Activated naive CD4-positive, alpha-beta T cell treated with anti-CD3 and anti-CD28 coated beads for 36 hours (primary cell): Measurements from ENCODE around the gene TMEM100. TPM values are rescaled to one million over a fixed set of nuclear protein-coding genes. Genes with fewer than 3 reads are reported as not detected.
"Not testable (repeated sequence)": the region's sequence is repeated elsewhere in the genome, so short reads cannot be mapped to it uniquely, and the experiment has no call there.

Experiments
- CTCF ChIA-PET: fragments of 350-600 bp; sonication (Branson Sonifier 250); formaldehyde crosslinking; loops from one replicate; lab custom pipeline; 2021; ENCODE audit warnings: antibody characterized with exemption; lab: Charles Lee
- DNase-seq: peaks from one replicate; pipeline ENCODE4 v3.0.0-alpha.2; 2020
- H3K27ac Mint-ChIP-seq: one replicate; pipeline ENCODE4 v1.8.0; 2021; ENCODE audit warnings: mild to moderate bottlenecking, mixed read lengths
- H3K27me3 Mint-ChIP-seq: one replicate; pipeline ENCODE4 v1.8.0; 2021; ENCODE audit warnings: low read depth, mixed read lengths
- H3K36me3 Mint-ChIP-seq: one replicate; pipeline ENCODE4 v1.8.0; 2021; ENCODE audit warnings: low read depth, mixed read lengths
- H3K4me1 Mint-ChIP-seq: one replicate; pipeline ENCODE4 v1.8.0; 2021; ENCODE audit warnings: low read depth, mixed read lengths
- H3K4me3 Mint-ChIP-seq: one replicate; pipeline ENCODE4 v1.8.0; 2021; ENCODE audit warnings: mild to moderate bottlenecking, moderate library complexity, mixed read lengths
- H3K9me3 Mint-ChIP-seq: one replicate; pipeline ENCODE4 v1.8.0; 2021; ENCODE audit warnings: mixed read lengths
- intact Hi-C: fragments of 100-400 bp; cut with micrococcal nuclease; formaldehyde crosslinking; loops from one replicate; pipeline ENCODE4 v1.15.1; 2023
- total RNA-seq, 2 experiments: library from RNA; stranded (reverse); gene quantifications; one replicate each; pipeline ENCODE4 v1.2.3, GENCODE V29; 2021

TMEM100 gene
- total RNA-seq, 2 experiments from 2014 or later: not detected

- DNase-seq, H3K36me3 Mint-ChIP-seq, H3K4me3 Mint-ChIP-seq, H3K9me3 Mint-ChIP-seq, intact Hi-C loops, H3K27ac Mint-ChIP-seq, H3K4me1 Mint-ChIP-seq: not testable (repeated sequence)
- CTCF ChIA-PET: interaction anchor here (0.8 kb wide), 1 partner anchor 146 kb away, joined by 3 read pairs; no protein-coding TSS in a partner anchor
- H3K27me3 Mint-ChIP-seq: peaks cover 26% of the 10 kb centered on the region
Observed at GRCh38 chr17:55672010-55672409, 50.7 kb downstream of the TMEM100 start.

Other genes with a start within 250 kb of the TMEM100 start
- gene SMIM36, start 211.4 kb downstream of the TMEM100 start, total RNA-seq: not detected
- gene PCTP, start 28.2 kb upstream of the TMEM100 start, total RNA-seq: 10 to 100 TPM in 1 of 2 experiments, 1 to 10 TPM in 1; 8.8 to 10.3 TPM